ENCODE results near the gene EBI3.
"Not testable (repeated sequence)": the region's sequence is repeated elsewhere in the genome, so short reads cannot be mapped to it uniquely, and the experiment has no call there.

EBI3 gene

GRCh38 chr19:4186087-4186993, 43.0 kb upstream of the EBI3 start:
- no peak overlapping the region for H3K4me3 ChIP-seq (ENCODE audit: low read depth, low read length)
- DNase-seq (ENCODE audit: low read depth): no peak
- peak; percentile 83 for TF ChIP-seq CTCF (IDR thresholded peaks at IDR 0.05; ENCODE audit: control insufficient read depth, extremely low read depth, insufficient read depth)

DNA sequence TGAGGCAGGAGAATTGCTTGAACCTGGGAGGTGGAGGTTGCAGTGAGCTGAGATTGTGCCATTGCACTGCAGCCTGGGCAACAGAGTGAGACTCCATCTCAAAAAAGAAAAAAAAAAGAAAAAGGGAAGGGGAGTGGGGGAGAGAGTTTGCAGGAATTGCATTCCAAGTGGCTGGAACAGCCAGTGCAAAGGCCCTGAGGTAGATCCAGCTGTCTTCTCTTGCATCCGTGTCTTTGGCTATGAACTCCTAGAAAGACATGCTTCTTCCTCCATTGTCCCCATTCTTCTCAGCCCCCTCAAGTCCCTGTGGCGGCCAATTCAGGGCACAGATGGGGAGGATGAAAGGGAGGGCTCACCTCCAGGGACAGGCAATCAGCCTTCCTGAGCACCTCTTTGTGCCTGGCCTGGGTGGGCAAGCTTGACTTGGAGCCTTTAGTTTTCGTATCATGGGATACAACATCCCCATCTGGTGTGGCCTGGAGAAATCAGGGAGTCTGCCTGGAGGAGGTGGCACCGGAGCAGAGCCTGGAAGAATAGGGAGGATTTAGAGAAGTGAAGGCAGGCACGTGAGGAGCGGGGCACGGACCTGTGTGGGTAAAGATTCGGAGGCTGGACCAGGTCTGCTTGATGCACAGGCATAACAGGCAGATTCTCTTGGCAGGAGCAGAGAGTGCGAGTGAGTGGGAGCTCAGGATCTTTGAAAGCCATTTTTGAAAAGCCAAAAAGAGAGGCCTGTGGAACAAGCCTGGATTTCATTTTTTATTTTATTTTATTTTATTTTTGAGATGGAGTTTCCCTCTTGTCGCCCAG, 41.8 kb upstream of the EBI3 start:
- H3K4me3 ChIP-seq (ENCODE audit: low read depth, low read length): no peak overlapping the region
- TF ChIP-seq CTCF (IDR thresholded peaks at IDR 0.05; ENCODE audit: control insufficient read depth, extremely low read depth, insufficient read depth): no peak
- no peak for DNase-seq (ENCODE audit: low read depth)

DNA sequence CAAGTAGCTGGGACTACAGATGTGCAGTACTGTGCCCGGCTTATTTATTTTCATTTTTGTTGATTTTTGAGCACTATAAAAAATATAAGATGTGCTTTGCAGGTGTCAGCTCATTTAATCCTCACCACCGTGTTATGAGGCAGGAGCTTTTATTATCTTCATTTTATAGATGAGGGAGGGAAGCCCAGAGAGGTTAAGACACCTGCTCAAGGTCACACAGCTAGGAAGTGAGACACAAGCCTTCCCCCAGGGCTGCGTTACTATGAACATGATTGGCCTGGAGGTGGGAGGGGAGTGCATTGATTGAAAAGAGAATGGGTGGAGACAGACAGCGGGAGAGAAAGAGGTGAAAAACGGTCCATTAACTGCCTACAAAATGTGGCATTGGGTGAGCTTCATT, 39.7 kb upstream of the EBI3 start:
- no peak for TF ChIP-seq CTCF (IDR thresholded peaks at IDR 0.05; ENCODE audit: control insufficient read depth, extremely low read depth, insufficient read depth)
- no peak overlapping the region for H3K4me3 ChIP-seq (ENCODE audit: low read depth, low read length)
- no peak for DNase-seq (ENCODE audit: low read depth)

DNA sequence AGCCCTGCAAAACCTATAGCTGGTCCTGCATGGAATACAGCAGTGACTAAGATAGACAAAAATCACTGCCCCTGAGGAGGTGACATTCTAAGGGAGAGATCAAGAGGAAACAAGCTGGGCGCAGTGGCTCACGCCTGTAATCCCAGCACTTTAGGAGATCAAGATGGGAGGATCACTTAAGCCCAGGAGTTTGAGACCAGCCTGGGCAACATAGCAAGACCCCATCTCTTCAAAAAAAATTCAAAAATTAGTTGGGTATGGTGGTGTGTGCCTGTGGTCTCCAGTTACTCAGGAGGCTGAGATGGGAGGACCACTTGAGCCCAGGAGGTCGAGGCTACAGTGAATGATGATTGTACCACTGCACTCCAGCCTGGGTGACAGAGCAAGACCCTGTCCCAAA, 36.8 kb upstream of the EBI3 start:
- H3K4me3 ChIP-seq (ENCODE audit: low read depth, low read length); DNase-seq (ENCODE audit: low read depth): not testable (repeated sequence)

DNA sequence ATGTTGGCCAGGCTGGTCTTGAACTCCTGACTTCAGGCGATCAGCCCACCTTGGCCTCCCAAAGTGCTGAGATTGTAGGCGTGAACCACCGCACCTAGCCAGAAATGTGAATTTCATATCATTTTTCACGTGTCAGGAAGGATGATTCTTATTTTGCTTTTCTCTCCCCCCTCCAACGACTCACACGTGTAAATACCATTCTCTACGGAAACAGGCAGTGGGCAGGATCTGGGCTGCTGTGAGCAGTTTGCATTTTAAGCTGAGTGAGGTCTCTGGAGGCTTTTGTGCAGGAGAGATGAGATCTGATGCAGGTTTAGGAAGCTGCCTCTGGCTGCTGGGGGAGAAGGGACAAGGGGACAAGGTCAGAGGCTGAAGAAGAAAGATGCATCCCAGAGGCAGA, 35.0 kb upstream of the EBI3 start:
- no peak overlapping the region for H3K4me3 ChIP-seq (ENCODE audit: low read depth, low read length)
- no peak for TF ChIP-seq CTCF (IDR thresholded peaks at IDR 0.05; ENCODE audit: control insufficient read depth, extremely low read depth, insufficient read depth)
- DNase-seq (ENCODE audit: low read depth): no peak

DNA sequence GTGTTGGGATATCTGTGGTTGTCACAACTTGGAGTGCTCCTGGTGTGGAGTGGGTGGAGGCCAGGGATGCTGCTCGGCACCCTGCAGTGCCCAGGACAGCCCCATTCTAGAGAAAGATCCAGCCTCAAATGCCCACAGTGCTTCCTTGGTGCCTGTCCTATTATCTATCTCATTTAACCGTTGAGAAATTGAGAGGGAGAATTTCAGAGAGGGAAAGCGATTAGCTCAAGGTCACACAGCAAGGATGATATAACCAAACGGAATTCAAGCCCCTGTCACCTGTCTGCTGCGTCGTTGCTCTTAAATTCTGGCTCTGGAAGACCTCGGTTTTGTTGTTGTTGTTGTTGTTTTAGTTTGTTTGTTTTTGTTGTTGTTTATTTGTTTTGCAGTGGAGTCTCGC, 33.3 kb upstream of the EBI3 start:
- H3K4me3 ChIP-seq (ENCODE audit: low read depth, low read length): no peak overlapping the region
- no peak for DNase-seq (ENCODE audit: low read depth)
- TF ChIP-seq CTCF (IDR thresholded peaks at IDR 0.05; ENCODE audit: control insufficient read depth, extremely low read depth, insufficient read depth): no peak

GRCh38 chr19:4196587-4197148, 32.7 kb upstream of the EBI3 start:
- no peak for DNase-seq (ENCODE audit: low read depth)
- H3K4me3 ChIP-seq (ENCODE audit: low read depth, low read length): no peak overlapping the region
- no peak for TF ChIP-seq CTCF (IDR thresholded peaks at IDR 0.05; ENCODE audit: control insufficient read depth, extremely low read depth, insufficient read depth)

All from LNCaP clone FGC (cell line).